GM10266 (cell line): ENCODE data around the gene COQ9.

Experiments
- DNase-seq: peaks from one replicate; pipeline ENCODE4 v3.0.0; 2012; ENCODE audit errors: extremely low spot score
- TF ChIP-seq, protein P1 (sequence below): IDR thresholded peaks from 2 replicates; pipeline ENCODE4 v1.5.1; 2012; ENCODE audit warnings: mild to moderate bottlenecking, low read depth; ENCODE audit not compliant: control insufficient read depth, insufficient read depth; ENCODE audit errors: missing control alignments

COQ9 gene

DNA sequence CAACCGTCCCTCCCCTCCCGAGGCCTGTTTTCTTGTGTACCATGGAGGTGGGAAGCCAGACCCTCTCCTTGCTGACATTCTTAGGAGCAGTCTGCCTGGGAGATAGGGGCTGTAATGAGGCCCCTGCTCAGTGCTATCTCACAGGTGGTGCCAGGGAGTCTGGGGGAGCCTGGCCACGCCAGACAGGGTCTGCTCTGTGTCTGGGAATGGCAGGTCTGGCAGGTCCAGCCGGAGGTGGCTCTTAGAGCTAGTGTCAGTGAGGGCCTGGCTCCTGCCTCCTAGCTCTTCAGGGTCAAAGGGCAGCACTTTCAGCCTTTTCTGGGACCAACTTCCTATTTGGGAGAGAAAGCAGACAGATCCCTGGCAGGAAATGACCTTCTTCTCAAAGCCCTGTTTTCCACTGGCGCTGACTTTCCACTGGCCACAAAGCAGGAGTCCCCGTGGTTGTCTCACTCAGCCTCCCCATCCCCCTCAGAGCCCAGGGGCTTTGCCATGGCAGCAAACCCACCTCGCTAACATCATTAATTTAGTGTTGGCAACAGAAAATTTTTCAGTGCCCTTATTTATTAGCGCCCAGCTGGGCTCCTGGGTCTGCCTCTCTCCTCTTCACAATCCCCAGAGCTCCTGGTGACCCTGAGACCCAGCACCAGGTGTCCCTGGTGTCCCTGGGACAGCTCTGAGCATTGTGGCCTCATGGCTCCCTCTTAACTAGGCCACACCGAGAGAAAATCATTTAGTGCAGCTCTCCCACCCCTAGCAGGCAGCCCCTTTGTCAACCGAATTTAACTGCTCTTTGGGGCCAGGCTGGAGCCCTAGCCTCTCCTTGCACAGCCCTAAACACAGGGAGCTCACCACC is 63.0 kb downstream of the COQ9 start:
- TF ChIP-seq, protein P1, sequence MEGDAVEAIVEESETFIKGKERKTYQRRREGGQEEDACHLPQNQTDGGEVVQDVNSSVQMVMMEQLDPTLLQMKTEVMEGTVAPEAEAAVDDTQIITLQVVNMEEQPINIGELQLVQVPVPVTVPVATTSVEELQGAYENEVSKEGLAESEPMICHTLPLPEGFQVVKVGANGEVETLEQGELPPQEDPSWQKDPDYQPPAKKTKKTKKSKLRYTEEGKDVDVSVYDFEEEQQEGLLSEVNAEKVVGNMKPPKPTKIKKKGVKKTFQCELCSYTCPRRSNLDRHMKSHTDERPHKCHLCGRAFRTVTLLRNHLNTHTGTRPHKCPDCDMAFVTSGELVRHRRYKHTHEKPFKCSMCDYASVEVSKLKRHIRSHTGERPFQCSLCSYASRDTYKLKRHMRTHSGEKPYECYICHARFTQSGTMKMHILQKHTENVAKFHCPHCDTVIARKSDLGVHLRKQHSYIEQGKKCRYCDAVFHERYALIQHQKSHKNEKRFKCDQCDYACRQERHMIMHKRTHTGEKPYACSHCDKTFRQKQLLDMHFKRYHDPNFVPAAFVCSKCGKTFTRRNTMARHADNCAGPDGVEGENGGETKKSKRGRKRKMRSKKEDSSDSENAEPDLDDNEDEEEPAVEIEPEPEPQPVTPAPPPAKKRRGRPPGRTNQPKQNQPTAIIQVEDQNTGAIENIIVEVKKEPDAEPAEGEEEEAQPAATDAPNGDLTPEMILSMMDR: no peak
- no peak for DNase-seq
